Measurements from ENCODE around the gene MAP4K5.

GRCh38 chr14:50528000-50528399 lies 4.4 kb downstream of the MAP4K5 start:
- TF ChIP-seq CTCF (IDR thresholded peaks at IDR 0.05) (no peak), POLR2AphosphoS5 (IDR thresholded peaks at IDR 0.05) (no peak), EP300 (IDR thresholded peaks at IDR 0.05) (no peak), POLR2A (IDR thresholded peaks at IDR 0.05) (no peak)
